Subcutaneous abdominal adipose tissue (tissue), 5 donors: ENCODE data around the gene AK8.
A peak's percentile ranks its signal among the peaks of the same experiment; 100 is the strongest.

Source experiments
- H3K27ac ChIP-seq: one replicate; pipeline ENCODE4 v1.7.0; 2013; ENCODE audit warnings: low read depth, mild to moderate bottlenecking, inconsistent platforms, low read length, moderate library complexity
- H3K27me3 ChIP-seq, 5 donors: one replicate each; pipeline ENCODE4 v1.7.0; 2013; ENCODE audit warnings: low read length in 5 of 5, inconsistent platforms in 1 of 5; ENCODE audit not compliant: control insufficient read depth in 5 of 5, insufficient read depth in 4 of 5
- H3K36me3 ChIP-seq, 5 donors: one replicate each; pipeline ENCODE4 v1.7.0; 2013; ENCODE audit warnings: low read length in 5 of 5; ENCODE audit not compliant: control insufficient read depth in 5 of 5, insufficient read depth in 5 of 5
- H3K4me1 ChIP-seq, 5 donors: one replicate each; pipeline ENCODE4 v1.7.0; 2013; ENCODE audit warnings: low read length in 5 of 5, mild to moderate bottlenecking in 3 of 5, moderate library complexity in 1 of 5; ENCODE audit not compliant: control insufficient read depth in 5 of 5, insufficient read depth in 5 of 5
- H3K4me3 ChIP-seq, 5 donors: one replicate each; pipeline ENCODE4 v1.7.0; 2013; ENCODE audit warnings: low read length in 5 of 5, low read depth in 1 of 5
- H3K9ac ChIP-seq, 5 donors: one replicate each; pipeline ENCODE4 v1.7.0; 2013; ENCODE audit warnings: low read length in 5 of 5, mild to moderate bottlenecking in 4 of 5, moderate library complexity in 3 of 5
- H3K9me3 ChIP-seq, 5 donors: one replicate each; pipeline ENCODE4 v1.7.0; 2013; ENCODE audit warnings: low read length in 5 of 5; ENCODE audit not compliant: control insufficient read depth in 5 of 5
- donor health status: healthy.
- donor health status: healthy.
- donor health status: healthy.
- donor health status: healthy.
- donor health status: healthy.

Gene AK8

GRCh38 chr9:132888151-132888550 is 10.1 kb upstream of the AK8 start:
- H3K4me3 ChIP-seq: no peak overlapping the region
- no peaks in the 10 kb centered on the region for H3K4me1 ChIP-seq
- H3K36me3 ChIP-seq: peaks cover 6 to 30% (median 20%) of the 10 kb centered on the region in 5 donors
- no peak overlapping the region for H3K27ac ChIP-seq
- no peak overlapping the region for H3K9ac ChIP-seq
- H3K27me3 ChIP-seq: no peaks in the 10 kb centered on the region
- no peaks in the 10 kb centered on the region for H3K9me3 ChIP-seq

GRCh38 chr9:132887181-132888120 is 9.4 kb upstream of the AK8 start:
- Histone ChIP-seq H3K27ac (no peak overlapping the region), H3K4me1 (no peaks in the 10 kb centered on the region), H3K36me3 (peaks cover 0 to 22% (median 16%) of the 10 kb centered on the region in 5 donors)

GRCh38 chr9:132886334-132886725 is 8.2 kb upstream of the AK8 start:
- Histone ChIP-seq H3K9ac (no peak overlapping the region), H3K27ac (no peak overlapping the region), H3K4me1 (no peaks in the 10 kb centered on the region), H3K36me3 (peaks cover 0 to 16% (median 11%) of the 10 kb centered on the region in 5 donors), H3K4me3 (no peak overlapping the region), H3K27me3 (no peaks in the 10 kb centered on the region), H3K9me3 (no peaks in the 10 kb centered on the region)

More at GRCh38 chr9:132887181-132888120, 9.4 kb upstream of the AK8 start:
- H3K9ac ChIP-seq: no peak overlapping the region
- no peaks in the 10 kb centered on the region for H3K27me3 ChIP-seq
- H3K4me3 ChIP-seq: no peak overlapping the region
- no peaks in the 10 kb centered on the region for H3K9me3 ChIP-seq

GRCh38 chr9:132885720-132886333 is 7.7 kb upstream of the AK8 start:
- peaks cover 0 to 16% (median 11%) of the 10 kb centered on the region in 5 donors for H3K36me3 ChIP-seq
- no peak overlapping the region for H3K27ac ChIP-seq
- H3K9ac ChIP-seq: no peak overlapping the region
- no peaks in the 10 kb centered on the region for H3K9me3 ChIP-seq
- no peaks in the 10 kb centered on the region for H3K4me1 ChIP-seq
- no peak overlapping the region for H3K4me3 ChIP-seq
- H3K27me3 ChIP-seq: no peaks in the 10 kb centered on the region

- Histone ChIP-seq H3K27me3 (no peaks in the 10 kb centered on the region), H3K36me3 (peaks cover 0 to 16% (median 9%) of the 10 kb centered on the region in 5 donors), H3K9me3 (no peaks in the 10 kb centered on the region), H3K9ac (no peak overlapping the region), H3K27ac (no peak overlapping the region), H3K4me3 (no peak overlapping the region), H3K4me1 (peaks cover 0 to 8% (median 6%) of the 10 kb centered on the region in 5 donors)
Observed at GRCh38 chr9:132883349-132884294, 5.5 kb upstream of the AK8 start.

GRCh38 chr9:132882616-132883015 is 4.5 kb upstream of the AK8 start:
- no peak overlapping the region for H3K4me3 ChIP-seq
- peaks cover 0 to 16% (median 11%) of the 10 kb centered on the region in 5 donors for H3K4me1 ChIP-seq
- H3K27ac ChIP-seq: no peak overlapping the region
- H3K27me3 ChIP-seq: no peaks in the 10 kb centered on the region
- H3K36me3 ChIP-seq: peaks cover 0 to 9% (median 8%) of the 10 kb centered on the region in 5 donors
- no peak overlapping the region for H3K9ac ChIP-seq
- no peaks in the 10 kb centered on the region for H3K9me3 ChIP-seq

GRCh38 chr9:132881826-132882225 is 3.7 kb upstream of the AK8 start:
- no peak overlapping the region for H3K27ac ChIP-seq
- no peaks in the 10 kb centered on the region for H3K9me3 ChIP-seq
- no peak overlapping the region for H3K9ac ChIP-seq
- peaks cover 0 to 19% (median 14%) of the 10 kb centered on the region in 5 donors for H3K4me1 ChIP-seq
- H3K27me3 ChIP-seq: no peaks in the 10 kb centered on the region
- peaks cover 0 to 9% (median 5%) of the 10 kb centered on the region in 5 donors for H3K36me3 ChIP-seq
- H3K4me3 ChIP-seq: no peak overlapping the region

- H3K27me3 ChIP-seq: no peaks in the 10 kb centered on the region
- H3K27ac ChIP-seq: no peak overlapping the region
- no peaks in the 10 kb centered on the region for H3K9me3 ChIP-seq
- H3K4me3 ChIP-seq: no peak overlapping the region
- H3K9ac ChIP-seq: no peak overlapping the region
- H3K36me3 ChIP-seq: peaks cover 0 to 5% (median 4%) of the 10 kb centered on the region in 5 donors
- H3K4me1 ChIP-seq: peaks cover 0 to 19% (median 14%) of the 10 kb centered on the region in 5 donors
Observed at GRCh38 chr9:132880324-132880661, 2.2 kb upstream of the AK8 start.

- H3K27me3 ChIP-seq: no peaks in the 10 kb centered on the region
- H3K4me3 ChIP-seq: peak overlapping the region; percentile 56 to 94 (median 91)
- H3K9me3 ChIP-seq: no peaks in the 10 kb centered on the region
- H3K4me1 ChIP-seq: peaks cover 0 to 19% (median 14%) of the 10 kb centered on the region in 5 donors
- no peak overlapping the region for H3K27ac ChIP-seq
- peak overlapping the region in 3 of 5 donors; percentile 87 to 91 (median 91) for H3K9ac ChIP-seq
- H3K36me3 ChIP-seq: peaks cover 0 to 5% (median 4%) of the 10 kb centered on the region in 5 donors
Observed at GRCh38 chr9:132879457-132880323, 1.6 kb upstream of the AK8 start.
